Adipocyte (in vitro differentiated cells): ENCODE measurements around the gene RALY.

ENCODE experiments used
- DNase-seq: peaks from one replicate; pipeline ENCODE4 v3.0.0-alpha.2; 2015; ENCODE audit warnings: low read depth
- H3K27me3 ChIP-seq: replicated peaks from 2 replicates; pipeline ENCODE4 v1.7.0; 2013; ENCODE audit warnings: mild to moderate bottlenecking, low read length, moderate library complexity; ENCODE audit not compliant: control insufficient read depth, insufficient read depth
- H3K36me3 ChIP-seq: 2 replicates; pipeline ENCODE4 v1.7.0; 2013; ENCODE audit warnings: low read length, mild to moderate bottlenecking, moderate library complexity; ENCODE audit not compliant: control insufficient read depth, insufficient read depth, severe bottlenecking
- H3K4me1 ChIP-seq: 2 replicates; pipeline ENCODE4 v1.7.0; 2013; ENCODE audit warnings: mild to moderate bottlenecking, low read length, moderate library complexity; ENCODE audit not compliant: control insufficient read depth, insufficient read depth
- H3K4me3 ChIP-seq: 2 replicates; pipeline ENCODE4 v1.7.0; 2013; ENCODE audit warnings: mild to moderate bottlenecking, low read length, moderate library complexity
- H3K9ac ChIP-seq: 2 replicates; pipeline ENCODE4 v1.7.0; 2013; ENCODE audit warnings: mild to moderate bottlenecking, low read length, moderate library complexity
- H3K9me3 ChIP-seq: 2 replicates; pipeline ENCODE4 v1.7.0; 2013; ENCODE audit warnings: mild to moderate bottlenecking, low read length, moderate library complexity; ENCODE audit not compliant: control insufficient read depth

The RALY gene

DNA sequence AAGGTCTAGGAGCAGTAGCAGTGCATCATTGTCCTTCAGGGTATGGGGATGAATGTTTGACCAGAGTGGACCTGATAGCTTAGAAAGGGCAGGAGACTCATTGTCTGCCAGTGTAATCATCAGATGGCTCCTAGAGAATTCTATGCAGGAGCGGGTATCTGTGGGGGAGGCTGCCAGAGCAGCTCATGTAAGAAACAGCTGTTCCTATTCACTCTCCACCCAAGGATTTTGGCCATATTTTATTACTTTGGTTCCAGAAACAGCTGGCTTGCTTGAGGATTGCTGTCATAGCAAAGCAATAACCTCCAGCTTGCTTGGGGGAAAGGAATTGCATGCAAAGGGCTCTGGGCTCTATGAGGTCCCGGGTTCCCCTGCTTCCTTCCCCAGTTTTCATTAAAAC, 44.1 kb downstream of the RALY start:
- peak; percentile 87 for DNase-seq
- H3K36me3 ChIP-seq: peaks cover 17% of the 10 kb centered on the region
- no peaks in the 10 kb centered on the region for H3K27me3 ChIP-seq
- H3K4me3 ChIP-seq: peak overlapping the region; percentile 35
- peaks cover 14% of the 10 kb centered on the region for H3K4me1 ChIP-seq
- no peaks in the 10 kb centered on the region for H3K9me3 ChIP-seq
- H3K9ac ChIP-seq: no peak overlapping the region

DNA sequence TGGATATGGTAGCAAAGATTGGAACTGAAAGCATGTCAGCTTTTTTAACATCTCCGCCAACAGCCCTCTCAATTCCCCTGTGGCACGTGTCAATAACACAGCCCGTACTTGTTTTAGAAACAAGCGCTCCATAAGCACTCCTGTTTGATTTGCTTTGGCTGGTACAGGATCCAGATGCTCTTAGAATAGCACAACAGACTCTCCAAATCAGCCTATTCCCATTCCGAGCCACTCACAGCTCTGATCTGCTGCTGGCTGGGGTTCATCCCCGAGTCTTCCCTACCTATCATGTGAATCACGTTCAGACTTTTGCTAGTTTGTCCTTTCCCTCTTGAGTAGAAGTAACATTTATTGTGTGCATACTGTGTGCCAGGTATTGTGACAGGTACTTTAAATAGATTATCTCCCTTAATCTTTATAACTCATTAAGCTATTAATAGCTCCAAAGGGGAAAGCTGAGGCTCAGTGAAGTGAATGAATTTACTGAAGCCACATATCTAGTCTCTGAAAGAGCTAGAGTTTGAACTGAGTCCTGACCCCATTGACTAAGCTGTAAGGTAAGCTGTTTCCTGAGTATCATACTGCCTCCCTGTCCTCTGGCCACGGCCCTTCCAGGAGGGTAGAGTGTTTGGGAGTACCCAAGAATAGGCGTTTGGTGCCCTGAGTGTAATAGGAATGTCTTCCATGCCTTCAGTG, 46.7 kb downstream of the RALY start:
- Histone ChIP-seq H3K4me3 (no peak overlapping the region), H3K9me3 (no peaks in the 10 kb centered on the region), H3K36me3 (no peaks in the 10 kb centered on the region), H3K9ac (no peak overlapping the region), H3K4me1 (peaks cover 20% of the 10 kb centered on the region), H3K27me3 (no peaks in the 10 kb centered on the region)
- no peak for DNase-seq

DNA sequence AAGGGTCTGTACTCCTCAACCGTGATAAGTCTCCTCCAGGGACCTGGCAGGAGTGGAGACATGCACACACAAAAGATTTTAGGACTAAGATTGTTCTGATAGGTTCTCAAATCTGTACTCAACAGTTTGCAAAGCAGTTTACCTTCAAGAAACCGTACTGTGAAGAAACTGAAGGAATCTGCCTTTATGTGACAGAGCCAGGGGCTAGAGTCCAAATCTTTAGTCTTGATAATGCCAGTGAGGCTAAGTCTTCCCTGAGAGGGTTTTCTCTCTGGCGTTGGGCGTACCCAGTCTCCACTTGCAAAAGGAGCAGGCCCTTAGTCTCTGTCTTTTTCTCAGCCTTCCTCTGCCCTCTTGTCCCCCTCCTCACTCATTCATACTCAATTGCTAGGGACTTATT, 47.5 kb downstream of the RALY start:
- Histone ChIP-seq H3K9ac (no peak overlapping the region), H3K36me3 (no peaks in the 10 kb centered on the region), H3K9me3 (no peaks in the 10 kb centered on the region), H3K27me3 (no peaks in the 10 kb centered on the region), H3K4me1 (peaks cover 23% of the 10 kb centered on the region), H3K4me3 (no peak overlapping the region)
- DNase-seq: no peak

DNA sequence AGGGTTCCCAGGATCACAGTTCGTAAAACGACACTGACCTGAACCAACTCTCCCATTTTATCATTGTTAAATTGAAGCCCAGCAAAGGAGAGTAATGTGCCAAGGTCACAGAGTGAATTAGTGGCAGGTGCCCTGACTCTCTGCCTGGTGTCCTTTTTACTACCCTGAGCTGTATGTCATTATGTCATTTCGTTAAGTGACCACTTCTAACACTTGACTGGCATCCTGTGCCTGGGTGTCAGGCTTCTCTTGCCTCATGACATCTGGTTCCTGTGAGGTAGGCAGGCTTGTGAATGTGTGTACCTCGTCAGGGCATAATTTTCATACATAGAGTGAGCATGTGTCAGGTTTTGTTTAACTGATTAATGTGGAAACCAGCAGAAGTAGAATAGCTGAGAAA, 48.6 kb downstream of the RALY start:
- Histone ChIP-seq H3K4me3 (no peak overlapping the region), H3K27me3 (no peaks in the 10 kb centered on the region), H3K36me3 (no peaks in the 10 kb centered on the region), H3K9ac (no peak overlapping the region), H3K9me3 (no peaks in the 10 kb centered on the region), H3K4me1 (peaks cover 19% of the 10 kb centered on the region)
- DNase-seq: no peak

DNA sequence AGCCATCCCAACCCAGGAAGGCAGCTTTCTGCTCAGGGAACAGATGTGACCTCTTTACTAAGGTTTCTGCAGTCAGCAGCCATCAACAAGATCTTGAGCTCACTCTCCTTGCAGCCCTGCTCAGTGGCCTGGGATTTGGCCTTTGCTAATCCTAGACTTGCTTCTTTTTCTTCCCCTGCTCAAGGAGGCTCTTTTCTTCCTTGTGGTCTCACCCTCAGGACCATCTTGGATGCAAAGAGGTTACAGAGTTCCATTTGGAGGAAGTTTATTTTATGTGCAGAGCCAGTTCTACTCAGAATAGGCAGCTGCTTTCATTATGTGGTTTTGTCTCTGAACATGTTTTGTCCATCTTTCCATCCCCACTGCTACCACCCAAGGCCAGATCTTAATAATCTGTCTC, 49.3 kb downstream of the RALY start:
- H3K9ac ChIP-seq: no peak overlapping the region
- no peak for DNase-seq
- H3K27me3 ChIP-seq: no peaks in the 10 kb centered on the region
- H3K9me3 ChIP-seq: no peaks in the 10 kb centered on the region
- H3K36me3 ChIP-seq: no peaks in the 10 kb centered on the region
- H3K4me3 ChIP-seq: no peak overlapping the region
- peaks cover 11% of the 10 kb centered on the region for H3K4me1 ChIP-seq

DNA sequence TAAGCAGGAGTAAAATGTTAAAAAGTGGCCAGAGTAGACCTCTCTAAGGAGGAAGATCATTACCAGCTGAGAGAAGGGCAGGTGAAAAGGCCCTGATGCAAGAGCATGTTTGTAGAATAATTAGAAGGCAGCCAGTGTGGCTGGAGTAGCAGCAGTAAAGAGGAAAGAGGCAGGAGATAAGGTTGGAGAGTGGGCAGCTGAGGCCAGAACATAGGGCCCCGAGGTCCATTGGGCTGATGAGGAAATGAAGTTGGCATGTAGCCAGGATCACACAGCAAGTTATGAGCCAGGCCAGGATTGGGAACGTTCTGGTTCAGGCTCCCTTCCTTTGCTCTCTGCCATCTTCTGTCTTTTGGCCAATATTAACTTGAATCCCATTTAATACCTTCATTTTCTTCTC, 51.6 kb downstream of the RALY start:
- Histone ChIP-seq H3K36me3 (no peaks in the 10 kb centered on the region), H3K4me1 (peaks cover 8% of the 10 kb centered on the region), H3K4me3 (no peak overlapping the region), H3K9me3 (no peaks in the 10 kb centered on the region), H3K9ac (no peak overlapping the region), H3K27me3 (no peaks in the 10 kb centered on the region)
- peak; percentile 49 for DNase-seq

DNA sequence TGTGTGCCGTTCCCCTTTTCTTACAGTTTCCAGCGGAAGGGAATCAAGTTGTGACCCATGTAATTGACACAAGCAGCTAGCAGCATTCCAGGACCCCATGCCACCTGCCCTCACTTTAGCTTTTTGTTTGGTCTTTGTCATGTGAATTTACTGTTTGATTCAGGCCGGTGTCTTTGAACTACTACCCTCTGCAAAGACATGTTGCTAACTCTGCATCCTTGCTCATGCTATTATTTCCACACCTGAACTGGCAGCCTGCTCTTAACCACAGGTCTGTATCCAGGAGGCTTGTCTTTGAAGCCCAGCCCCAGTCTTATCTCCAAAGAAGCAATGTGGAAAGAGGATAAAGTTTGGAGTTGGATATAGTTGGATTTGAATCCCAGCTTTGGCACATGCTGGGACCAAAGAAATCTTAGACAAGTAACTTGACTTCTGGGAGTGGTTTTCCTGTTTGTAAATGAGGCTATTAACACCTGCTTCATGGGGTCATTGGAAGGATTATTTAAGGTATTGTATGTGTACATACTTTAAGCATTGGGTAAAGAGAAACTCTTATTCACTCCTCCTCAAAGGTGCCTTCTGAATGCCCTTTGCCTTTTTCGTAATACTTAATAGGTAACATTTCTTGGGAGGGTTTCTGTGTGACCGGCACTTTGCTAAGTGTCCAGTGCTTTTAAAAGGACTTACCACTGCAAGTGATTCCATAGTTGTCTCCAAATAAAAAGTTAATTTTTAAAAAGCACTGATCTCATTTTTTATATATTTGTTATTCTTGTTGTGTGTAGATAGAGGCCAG, 52.4 kb downstream of the RALY start:
- H3K9me3 ChIP-seq: no peaks in the 10 kb centered on the region
- DNase-seq: no peak
- H3K4me3 ChIP-seq: no peak overlapping the region
- no peaks in the 10 kb centered on the region for H3K36me3 ChIP-seq
- H3K4me1 ChIP-seq: peaks cover 12% of the 10 kb centered on the region
- H3K27me3 ChIP-seq: no peaks in the 10 kb centered on the region
- H3K9ac ChIP-seq: no peak overlapping the region

DNA sequence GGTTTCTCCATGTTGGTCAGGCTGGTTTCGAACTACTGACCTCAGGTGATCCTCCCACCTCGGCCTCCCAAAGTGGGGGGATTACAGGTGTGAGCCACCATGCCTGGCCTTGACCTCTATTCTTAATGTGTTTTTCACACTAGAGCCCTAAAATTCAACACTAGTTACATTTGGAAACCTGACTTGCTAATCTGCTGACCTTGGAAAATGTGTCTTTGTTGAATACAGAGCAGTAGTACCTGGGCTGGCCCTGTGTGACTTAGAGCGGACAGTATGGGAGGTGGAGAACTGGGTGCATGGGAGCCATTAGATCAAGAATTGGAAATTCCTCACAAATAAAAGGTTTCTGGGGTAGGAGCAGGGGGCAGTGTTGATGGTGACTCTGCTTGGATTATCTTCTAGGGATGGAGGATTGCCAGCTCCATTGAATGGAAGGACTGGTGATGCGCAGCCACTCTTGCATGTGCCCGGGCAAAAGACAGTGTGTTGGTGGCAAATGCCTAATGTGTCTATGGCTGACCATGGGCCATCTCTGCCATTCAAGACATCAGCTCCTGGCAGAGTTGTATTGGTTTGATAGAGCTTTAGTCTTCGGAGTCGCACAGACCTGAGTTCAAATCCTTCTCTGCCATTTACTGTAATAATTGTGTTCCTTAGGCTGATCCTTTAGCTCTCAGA, 53.4 kb downstream of the RALY start:
- no peaks in the 10 kb centered on the region for H3K27me3 ChIP-seq
- no peak for DNase-seq
- peaks cover 13% of the 10 kb centered on the region for H3K4me1 ChIP-seq
- no peak overlapping the region for H3K4me3 ChIP-seq
- no peaks in the 10 kb centered on the region for H3K9me3 ChIP-seq
- H3K9ac ChIP-seq: no peak overlapping the region
- no peaks in the 10 kb centered on the region for H3K36me3 ChIP-seq

DNA sequence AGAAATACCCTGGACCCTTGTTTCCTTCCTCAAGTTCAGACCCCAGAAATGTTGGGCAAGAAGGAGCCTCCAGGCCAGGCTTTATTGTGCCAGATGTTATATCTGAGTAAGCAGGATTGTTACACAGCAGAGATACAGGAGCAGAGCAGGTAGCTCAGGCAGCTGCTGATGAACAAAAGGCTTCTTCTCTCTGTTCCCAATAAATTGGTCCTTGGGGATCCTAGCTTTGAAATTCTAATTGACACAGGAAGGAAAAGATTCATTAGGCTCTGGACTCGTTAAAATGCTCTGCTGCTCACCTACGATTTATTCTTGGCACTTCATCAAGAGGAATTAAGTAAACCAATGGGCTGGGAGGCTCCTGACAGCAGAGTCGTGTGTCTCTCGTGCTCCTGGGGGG, 54.2 kb downstream of the RALY start:
- no peak overlapping the region for H3K9ac ChIP-seq
- H3K36me3 ChIP-seq: no peaks in the 10 kb centered on the region
- no peak overlapping the region for H3K4me3 ChIP-seq
- H3K9me3 ChIP-seq: no peaks in the 10 kb centered on the region
- H3K4me1 ChIP-seq: peaks cover 19% of the 10 kb centered on the region
- no peaks in the 10 kb centered on the region for H3K27me3 ChIP-seq
- no peak for DNase-seq

DNA sequence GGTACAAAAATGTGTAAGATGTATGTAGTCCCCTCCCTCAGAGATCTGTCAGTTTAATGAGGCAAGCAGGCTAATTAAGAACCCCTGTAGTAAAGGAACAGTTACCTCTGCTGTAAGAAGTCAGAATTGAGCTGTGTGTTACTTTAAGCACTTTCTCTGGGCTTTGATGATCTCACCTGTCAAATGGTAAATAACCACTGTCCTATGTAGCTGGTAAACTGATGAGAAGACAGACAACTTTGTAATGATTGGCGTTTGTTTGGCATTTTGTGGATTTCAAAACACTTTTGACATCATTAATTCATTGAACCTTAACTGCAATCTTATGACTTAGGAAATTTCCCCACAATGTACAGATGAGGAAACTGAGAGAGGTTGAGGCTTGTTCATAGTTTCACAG, 55.7 kb downstream of the RALY start:
- Histone ChIP-seq H3K9me3 (no peaks in the 10 kb centered on the region), H3K27me3 (no peaks in the 10 kb centered on the region)
- DNase-seq: no peak

DNA sequence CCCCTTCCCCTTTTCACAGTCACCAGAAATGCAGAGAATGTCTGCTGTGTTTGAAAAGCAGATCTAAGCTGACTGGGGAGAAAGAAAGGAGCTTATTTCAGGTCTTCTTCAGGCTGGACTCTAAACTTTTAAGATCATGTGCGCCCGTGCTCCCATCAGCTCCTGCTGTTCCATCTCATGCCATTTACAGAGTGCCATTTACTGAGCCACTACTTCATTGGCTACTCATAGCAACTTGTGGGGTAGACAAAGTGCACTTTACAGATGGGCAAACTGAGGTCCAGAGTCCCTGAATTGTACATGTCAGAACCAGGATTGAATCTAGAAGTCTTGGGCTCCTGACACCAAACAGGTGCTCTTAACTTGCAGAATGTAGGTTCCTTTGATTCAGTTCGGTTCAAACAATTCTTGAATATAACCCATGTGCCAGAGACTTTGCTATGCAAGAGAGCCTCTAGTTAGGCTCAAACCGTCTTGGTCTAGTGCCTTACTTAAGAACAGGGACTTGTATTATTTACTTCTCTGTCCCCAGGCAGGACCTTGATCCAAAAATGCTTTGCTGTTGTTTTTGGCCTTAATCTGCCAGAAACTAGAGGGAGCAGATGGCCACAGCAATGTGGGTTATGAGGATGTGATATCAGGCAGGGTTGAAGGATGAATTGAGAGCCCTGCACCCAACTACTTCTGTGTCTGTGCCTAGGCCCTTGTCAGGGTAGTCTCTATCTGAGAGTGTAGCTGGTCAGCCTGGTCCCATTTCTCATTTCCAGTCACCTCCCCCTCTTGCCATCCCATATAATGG, 56.4 kb downstream of the RALY start:
- peak; percentile 52 for DNase-seq
- no peak overlapping the region for H3K9ac ChIP-seq
- no peaks in the 10 kb centered on the region for H3K27me3 ChIP-seq
- H3K4me1 ChIP-seq: peaks cover 17% of the 10 kb centered on the region
- H3K4me3 ChIP-seq: no peak overlapping the region
- no peaks in the 10 kb centered on the region for H3K36me3 ChIP-seq
- H3K9me3 ChIP-seq: no peaks in the 10 kb centered on the region

More for the DNA sequence above, 55.7 kb downstream of the RALY start:
- Histone ChIP-seq H3K4me1 (peaks cover 19% of the 10 kb centered on the region), H3K36me3 (no peaks in the 10 kb centered on the region), H3K4me3 (no peak overlapping the region), H3K9ac (no peak overlapping the region)
